CD4-positive, alpha-beta T cell (primary cell): ENCODE data around the gene CCDC74A. TPM values are rescaled to one million over a fixed set of nuclear protein-coding genes. Genes with fewer than 3 reads are reported as not detected.
"Not testable (repeated sequence)": the region's sequence is repeated elsewhere in the genome, so short reads cannot be mapped to it uniquely, and the experiment has no call there.

Source experiments
- ATAC-seq: fragments of 200-7000 bp; cut with Tn5 transposase; one replicate; pipeline ENCODE4 v1.10.0; 2022; ENCODE audit warnings: mild to moderate bottlenecking; ENCODE audit not compliant: poor library complexity
- CTCF ChIA-PET: fragments of 350-600 bp; sonication (Branson Sonifier 250); formaldehyde crosslinking; loops from one replicate; lab custom pipeline; 2021; ENCODE audit warnings: antibody characterized with exemption, inconsistent platforms; lab: Charles Lee
- POLR2A ChIA-PET: fragments of 350-600 bp; sonication (Branson Sonifier 250); formaldehyde crosslinking; loops from one replicate; lab custom pipeline; 2021; ENCODE audit warnings: antibody characterized with exemption, inconsistent platforms; lab: Charles Lee
- DNase-seq, 14 experiments: peaks; one replicate each; pipeline ENCODE4 v3.0.0-alpha.2; 2013 to 2020; ENCODE audit warnings: mixed read lengths in 2 of 14
- H3K27ac ChIP-seq, 2 donors: one replicate each; pipeline versions ENCODE4 v1.5.1 to v1.7.0; 2013; ENCODE audit warnings: low read length in 2 of 2, low read depth in 1 of 2, mild to moderate bottlenecking in 1 of 2
- H3K27me3 ChIP-seq, 2 experiments: 1 replicate in 1 of 2; 2 replicates in 1 of 2; pipeline versions ENCODE4 v1.6.1 to v1.7.0; 2013; ENCODE audit warnings: low read length in 2 of 2, control low read depth in 1 of 2, mild to moderate bottlenecking in 1 of 2, moderate library complexity in 1 of 2; ENCODE audit not compliant: insufficient read depth in 2 of 2, control insufficient read depth in 1 of 2
- H3K36me3 ChIP-seq: one replicate; pipeline ENCODE4 v1.6.1; 2013; ENCODE audit warnings: low read length, control low read depth; ENCODE audit not compliant: insufficient read depth
- H3K4me1 ChIP-seq: one replicate; pipeline ENCODE4 v1.6.1; 2013; ENCODE audit warnings: low read length, control low read depth; ENCODE audit not compliant: insufficient read depth
- H3K4me3 ChIP-seq: one replicate; pipeline ENCODE4 v1.5.1; 2013; ENCODE audit warnings: mild to moderate bottlenecking, low read length, moderate library complexity
- H3K9me3 ChIP-seq, 2 experiments: 1 replicate in 1 of 2; 2 replicates in 1 of 2; pipeline versions ENCODE4 v1.6.1 to v1.7.0; 2013; ENCODE audit warnings: low read length in 2 of 2, mild to moderate bottlenecking in 2 of 2, control low read depth in 1 of 2, moderate library complexity in 1 of 2; ENCODE audit not compliant: control insufficient read depth in 1 of 2, insufficient read depth in 1 of 2
- H3K27ac Mint-ChIP-seq: one replicate; pipeline ENCODE4 v1.8.0; 2020; ENCODE audit warnings: mixed read lengths
- H3K27me3 Mint-ChIP-seq: one replicate; pipeline ENCODE4 v1.8.0; 2021; ENCODE audit warnings: mixed read lengths
- H3K36me3 Mint-ChIP-seq: one replicate; pipeline ENCODE4 v1.8.0; 2021; ENCODE audit warnings: low read depth, mixed read lengths
- H3K4me1 Mint-ChIP-seq: one replicate; pipeline ENCODE4 v1.8.0; 2021; ENCODE audit warnings: low read depth, mixed read lengths
- H3K4me3 Mint-ChIP-seq: one replicate; pipeline ENCODE4 v1.8.0; 2020; ENCODE audit warnings: mild to moderate bottlenecking, mixed read lengths
- H3K9me3 Mint-ChIP-seq: one replicate; pipeline ENCODE4 v1.8.0; 2020; ENCODE audit warnings: mixed read lengths
- intact Hi-C, 2 experiments: fragments of 100-400 bp; cut with DNase I in 1 of 2; cut with micrococcal nuclease in 1 of 2; formaldehyde crosslinking; loops; one replicate each; pipeline versions ENCODE4 v1.15.1 to v1.9.0; 2023 to 2025; cut with DNase I, micrococcal nuclease
- total RNA-seq, 174 experiments: library from RNA in 2 of 174; stranded (reverse) in 2 of 174; gene quantifications; one replicate each; pipeline ENCODE4 v1.2.3 and lab custom pipeline; 2021 to 2026
- TF ChIP-seq, protein P1 (sequence below): fragments of 200-600 bp; IDR thresholded peaks from one replicate; pipeline ENCODE4 v1.8.0; 2022; ENCODE audit warnings: antibody characterized with exemption, mild to moderate bottlenecking

The CCDC74A gene
- total RNA-seq, 2 experiments from 2014 or later = 0.50 to 0.60 TPM

DNA sequence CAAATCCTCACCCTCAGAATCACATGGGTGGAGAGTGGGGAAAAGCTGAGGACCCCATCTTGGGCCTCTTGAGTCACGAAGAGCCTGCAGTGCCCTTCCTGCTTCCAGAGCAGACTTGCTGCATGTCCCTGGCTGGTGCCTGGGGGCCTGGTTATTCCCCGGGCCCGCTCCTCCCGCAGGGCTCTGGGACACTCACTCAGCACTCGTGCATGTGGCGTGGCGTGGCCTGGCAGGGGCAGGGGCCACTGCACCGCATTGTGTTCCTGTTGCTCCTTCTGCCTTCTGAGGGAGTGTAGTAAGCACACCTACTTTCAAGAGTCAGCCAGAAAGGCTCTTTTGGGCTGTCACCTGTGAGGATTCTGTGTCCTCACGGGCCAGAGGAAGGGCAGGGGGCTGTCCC lies 18.1 kb upstream of the CCDC74A start:
- ATAC-seq (no peak), DNase-seq (no peak)
- Histone ChIP-seq H3K9me3 (no peaks in the 10 kb centered on the region), H3K27ac (no peak overlapping the region), H3K4me1 (no peaks in the 10 kb centered on the region), H3K4me3 (no peak overlapping the region), H3K27me3 (no peaks in the 10 kb centered on the region), H3K36me3 (peaks cover 55% of the 10 kb centered on the region)
- TF ChIP-seq, protein P1, sequence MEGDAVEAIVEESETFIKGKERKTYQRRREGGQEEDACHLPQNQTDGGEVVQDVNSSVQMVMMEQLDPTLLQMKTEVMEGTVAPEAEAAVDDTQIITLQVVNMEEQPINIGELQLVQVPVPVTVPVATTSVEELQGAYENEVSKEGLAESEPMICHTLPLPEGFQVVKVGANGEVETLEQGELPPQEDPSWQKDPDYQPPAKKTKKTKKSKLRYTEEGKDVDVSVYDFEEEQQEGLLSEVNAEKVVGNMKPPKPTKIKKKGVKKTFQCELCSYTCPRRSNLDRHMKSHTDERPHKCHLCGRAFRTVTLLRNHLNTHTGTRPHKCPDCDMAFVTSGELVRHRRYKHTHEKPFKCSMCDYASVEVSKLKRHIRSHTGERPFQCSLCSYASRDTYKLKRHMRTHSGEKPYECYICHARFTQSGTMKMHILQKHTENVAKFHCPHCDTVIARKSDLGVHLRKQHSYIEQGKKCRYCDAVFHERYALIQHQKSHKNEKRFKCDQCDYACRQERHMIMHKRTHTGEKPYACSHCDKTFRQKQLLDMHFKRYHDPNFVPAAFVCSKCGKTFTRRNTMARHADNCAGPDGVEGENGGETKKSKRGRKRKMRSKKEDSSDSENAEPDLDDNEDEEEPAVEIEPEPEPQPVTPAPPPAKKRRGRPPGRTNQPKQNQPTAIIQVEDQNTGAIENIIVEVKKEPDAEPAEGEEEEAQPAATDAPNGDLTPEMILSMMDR = no peak
- no peaks in the 10 kb centered on the region for H3K4me1 Mint-ChIP-seq
- H3K4me3 Mint-ChIP-seq = no peak overlapping the region
- H3K36me3 Mint-ChIP-seq = peaks cover 79% of the 10 kb centered on the region
- ChIA-PET CTCF (no interaction called here), POLR2A (no interaction called here)
- H3K9me3 Mint-ChIP-seq = no peaks in the 10 kb centered on the region
- H3K27ac Mint-ChIP-seq = no peak overlapping the region
- intact Hi-C loops = no loop called here
- H3K27me3 Mint-ChIP-seq = no peaks in the 10 kb centered on the region

DNA sequence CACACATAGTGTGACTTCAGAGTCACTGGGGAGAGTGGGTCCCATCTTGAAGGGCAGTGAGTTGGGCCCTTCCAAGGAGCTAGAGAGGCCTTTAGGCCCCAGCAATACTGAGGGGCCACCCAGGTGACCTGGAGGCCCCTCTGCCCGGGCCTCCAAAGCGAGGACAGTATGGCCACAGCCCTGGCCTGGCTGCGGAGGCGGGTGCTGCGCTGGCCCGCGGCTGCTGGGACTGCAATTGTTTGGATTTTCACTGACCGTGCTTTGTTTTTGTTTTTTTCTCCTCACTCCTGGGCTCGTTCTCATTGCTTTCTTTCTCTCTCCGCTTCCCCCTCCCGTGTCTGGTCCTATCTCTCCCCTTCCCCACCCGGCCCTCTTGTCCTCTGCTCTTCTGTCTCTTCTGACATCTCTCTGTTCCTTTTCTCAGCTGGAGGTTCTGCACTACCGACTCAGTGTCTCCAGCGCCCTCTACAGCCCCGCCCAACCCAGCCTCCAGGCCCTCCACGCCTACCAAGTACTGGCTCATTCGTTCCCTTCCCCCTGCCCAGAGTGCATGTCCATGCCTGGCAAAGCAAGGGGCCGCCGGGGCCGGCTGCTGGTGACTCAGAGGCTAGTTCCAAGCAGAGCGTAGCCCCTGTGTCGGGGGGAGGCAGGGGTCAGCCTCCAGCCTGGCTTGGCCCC lies 16.3 kb upstream of the CCDC74A start:
- H3K27ac Mint-ChIP-seq, H3K27ac ChIP-seq, ATAC-seq, H3K9me3 ChIP-seq, H3K27me3 Mint-ChIP-seq, intact Hi-C loops, CTCF ChIA-PET, H3K4me3 Mint-ChIP-seq, DNase-seq, H3K9me3 Mint-ChIP-seq, H3K4me1 ChIP-seq, H3K4me1 Mint-ChIP-seq, H3K4me3 ChIP-seq, H3K27me3 ChIP-seq, POLR2A ChIA-PET: not testable (repeated sequence)
- peaks cover 39% of the 10 kb centered on the region for H3K36me3 ChIP-seq
- H3K36me3 Mint-ChIP-seq = peaks cover 73% of the 10 kb centered on the region

DNA sequence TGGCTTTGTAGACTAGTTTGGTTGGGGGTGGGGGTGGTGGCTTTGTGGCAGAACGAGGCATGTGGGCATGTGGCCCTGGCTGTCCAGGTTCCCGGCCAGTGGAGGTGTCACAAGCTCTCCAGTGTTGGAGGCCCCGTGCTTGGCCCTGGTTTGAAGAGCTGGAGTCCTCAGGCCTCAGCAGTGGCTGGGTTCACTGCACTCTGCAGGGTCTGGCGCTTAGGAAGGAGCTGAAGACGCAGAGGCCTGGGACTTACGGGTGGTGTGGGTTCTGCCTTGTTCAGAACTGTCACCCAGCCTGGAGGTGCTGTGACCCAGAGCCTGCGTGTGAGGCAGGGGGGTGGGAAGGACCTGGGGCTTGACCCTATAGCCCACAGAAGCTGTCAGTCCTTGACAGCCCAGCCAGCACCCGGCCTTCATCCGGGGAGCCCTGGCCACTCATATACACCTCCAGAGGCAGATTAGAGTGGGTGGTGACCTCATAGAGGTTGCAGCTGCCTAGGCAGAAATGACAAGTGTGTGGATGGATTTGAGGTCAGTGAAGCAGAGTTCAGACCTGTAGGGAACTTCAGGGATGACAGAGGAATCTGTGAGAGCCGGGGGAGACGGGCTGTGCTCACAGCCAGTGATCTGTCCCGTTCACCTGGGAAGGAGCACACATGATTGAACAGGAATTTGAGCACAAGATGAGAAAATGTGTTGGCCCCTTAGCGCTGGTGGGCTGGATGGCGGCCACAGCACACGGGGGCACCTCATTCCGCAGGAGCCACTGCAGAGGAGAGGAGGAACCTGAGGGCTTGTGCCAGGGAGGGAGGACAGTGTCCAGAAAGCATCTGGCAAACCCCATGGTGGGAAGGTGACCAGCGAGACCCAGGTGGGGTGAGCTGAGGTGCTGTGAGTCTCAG lies 15.5 kb upstream of the CCDC74A start:
- H3K4me3 ChIP-seq, H3K4me1 Mint-ChIP-seq, H3K27ac ChIP-seq, H3K4me3 Mint-ChIP-seq, H3K4me1 ChIP-seq, DNase-seq, H3K27me3 Mint-ChIP-seq, H3K27me3 ChIP-seq, CTCF ChIA-PET, intact Hi-C loops, H3K9me3 ChIP-seq, H3K27ac Mint-ChIP-seq, ATAC-seq, POLR2A ChIA-PET, H3K9me3 Mint-ChIP-seq: not testable (repeated sequence)
- peaks cover 41% of the 10 kb centered on the region for H3K36me3 ChIP-seq
- peaks cover 69% of the 10 kb centered on the region for H3K36me3 Mint-ChIP-seq

- DNase-seq, H3K4me3 Mint-ChIP-seq, H3K4me3 ChIP-seq, intact Hi-C loops, H3K27me3 Mint-ChIP-seq, H3K27ac ChIP-seq, H3K27ac Mint-ChIP-seq, H3K4me1 ChIP-seq, H3K4me1 Mint-ChIP-seq, H3K27me3 ChIP-seq, H3K9me3 ChIP-seq, ATAC-seq, POLR2A ChIA-PET, H3K9me3 Mint-ChIP-seq, CTCF ChIA-PET: not testable (repeated sequence)
- H3K36me3 Mint-ChIP-seq = peaks cover 69% of the 10 kb centered on the region
- H3K36me3 ChIP-seq = peaks cover 28% of the 10 kb centered on the region
Measured at GRCh38 chr2:131514408-131515166, 13.1 kb upstream of the CCDC74A start.

GRCh38 chr2:131515235-131515634 lies 12.5 kb upstream of the CCDC74A start:
- H3K36me3 Mint-ChIP-seq = peaks cover 65% of the 10 kb centered on the region
- H3K36me3 ChIP-seq = peaks cover 22% of the 10 kb centered on the region
- DNase-seq, H3K27me3 ChIP-seq, POLR2A ChIA-PET, H3K27me3 Mint-ChIP-seq, H3K4me1 ChIP-seq, H3K4me1 Mint-ChIP-seq, H3K9me3 Mint-ChIP-seq, H3K4me3 Mint-ChIP-seq, H3K27ac ChIP-seq, H3K4me3 ChIP-seq, H3K9me3 ChIP-seq, ATAC-seq, CTCF ChIA-PET, intact Hi-C loops, H3K27ac Mint-ChIP-seq: not testable (repeated sequence)
